ENCODE data around the gene INSL3.

DNA sequence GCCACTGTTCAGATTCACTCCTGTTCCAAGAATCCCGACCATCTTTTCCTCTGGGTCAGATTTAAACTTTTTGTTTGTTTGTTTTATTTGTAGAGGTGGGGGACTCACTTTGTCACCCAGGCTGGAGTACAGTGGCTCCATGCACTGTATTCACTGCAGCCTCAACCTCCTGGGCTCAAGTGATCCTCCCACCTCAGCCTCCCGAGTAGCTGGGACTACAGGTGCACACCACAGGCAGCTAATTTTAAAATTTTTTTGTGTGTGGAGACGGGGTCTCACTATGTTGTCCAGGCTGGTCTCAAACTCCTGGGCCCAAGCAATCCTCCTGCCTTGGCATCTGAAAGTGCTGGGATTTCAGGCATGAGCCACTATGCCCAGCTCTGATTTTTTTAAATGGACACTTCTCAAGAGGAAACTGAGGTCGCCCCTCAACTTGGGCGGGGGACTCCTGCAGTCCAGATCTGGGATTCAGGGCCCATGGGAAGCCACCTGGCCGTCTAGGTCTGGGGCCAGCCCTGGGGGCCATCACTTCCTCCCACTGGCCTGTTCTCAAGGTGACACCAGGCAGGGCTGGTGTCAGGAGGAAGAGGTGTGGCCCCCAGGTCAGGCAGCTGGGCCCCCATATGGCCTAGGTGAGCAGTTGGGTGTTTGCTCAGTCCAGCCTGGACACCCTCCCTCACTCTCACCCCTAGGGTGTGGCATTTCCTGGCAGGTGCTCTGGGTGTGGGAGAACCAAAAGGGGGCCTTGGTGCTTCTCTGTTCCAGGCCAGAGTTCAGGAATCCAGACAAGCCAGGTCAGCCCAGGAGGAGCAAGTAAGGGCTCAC, 25.1 kb downstream of the INSL3 start:
- TF ChIP-seq, protein P1, sequence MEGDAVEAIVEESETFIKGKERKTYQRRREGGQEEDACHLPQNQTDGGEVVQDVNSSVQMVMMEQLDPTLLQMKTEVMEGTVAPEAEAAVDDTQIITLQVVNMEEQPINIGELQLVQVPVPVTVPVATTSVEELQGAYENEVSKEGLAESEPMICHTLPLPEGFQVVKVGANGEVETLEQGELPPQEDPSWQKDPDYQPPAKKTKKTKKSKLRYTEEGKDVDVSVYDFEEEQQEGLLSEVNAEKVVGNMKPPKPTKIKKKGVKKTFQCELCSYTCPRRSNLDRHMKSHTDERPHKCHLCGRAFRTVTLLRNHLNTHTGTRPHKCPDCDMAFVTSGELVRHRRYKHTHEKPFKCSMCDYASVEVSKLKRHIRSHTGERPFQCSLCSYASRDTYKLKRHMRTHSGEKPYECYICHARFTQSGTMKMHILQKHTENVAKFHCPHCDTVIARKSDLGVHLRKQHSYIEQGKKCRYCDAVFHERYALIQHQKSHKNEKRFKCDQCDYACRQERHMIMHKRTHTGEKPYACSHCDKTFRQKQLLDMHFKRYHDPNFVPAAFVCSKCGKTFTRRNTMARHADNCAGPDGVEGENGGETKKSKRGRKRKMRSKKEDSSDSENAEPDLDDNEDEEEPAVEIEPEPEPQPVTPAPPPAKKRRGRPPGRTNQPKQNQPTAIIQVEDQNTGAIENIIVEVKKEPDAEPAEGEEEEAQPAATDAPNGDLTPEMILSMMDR (conservative IDR thresholded peaks at IDR 0.05 in 1 of 2, IDR thresholded peaks at IDR 0.05 in 1 of 2; ENCODE audit: low read depth in 1 of 2, low read length in 2 of 2) = no peak
- no peak for TF ChIP-seq EZH2 (IDR thresholded peaks at IDR 0.05; ENCODE audit: low read length, missing control alignments)
